Thyroid gland (tissue), 4 donors: ENCODE results near the gene DPP6. TPM values are rescaled to one million over a fixed set of nuclear protein-coding genes. Genes with fewer than 3 reads are reported as not detected.

Experiments used
- DNase-seq, 2 donors: peaks; one replicate each; pipeline ENCODE4 v3.0.0-alpha.2; 2019
- H3K27ac ChIP-seq, 3 donors: fragments of 200-600 bp; sonication (generic); 1 replicate in 2 of 3; 2 replicates in 1 of 3; pipeline ENCODE4 v1.5.1; 2016 to 2019; ENCODE audit warnings: mild to moderate bottlenecking in 1 of 3, moderate library complexity in 1 of 3
- H3K27me3 ChIP-seq: fragments of 200-600 bp; sonication (generic); one replicate; pipeline ENCODE4 v1.5.1; 2019
- H3K36me3 ChIP-seq, 2 donors: fragments of 200-600 bp; sonication (generic); one replicate each; pipeline ENCODE4 v1.5.1; 2016 to 2019
- H3K4me1 ChIP-seq, 2 donors: fragments of 200-600 bp; sonication (generic); one replicate each; pipeline ENCODE4 v1.5.1; 2017 to 2019
- H3K4me3 ChIP-seq, 3 donors: fragments of 200-600 bp; sonication (generic); replicated peaks in 1 of 3; 1 replicate in 2 of 3; 2 replicates in 1 of 3; pipeline ENCODE4 v1.5.1; 2016; ENCODE audit warnings: mild to moderate bottlenecking in 1 of 3
- H3K9me3 ChIP-seq: fragments of 200-600 bp; sonication (generic); one replicate; pipeline ENCODE4 v1.5.1; 2017
- POLR2A ChIP-seq, 2 donors: fragments of 450-650 bp; IDR thresholded peaks; one replicate each; pipeline ENCODE4 v1.6.1; 2017; ENCODE audit warnings: antibody characterized with exemption in 2 of 2, mild to moderate bottlenecking in 2 of 2, moderate library complexity in 1 of 2
- WGBS, 2 donors: methylation state at CpG; one replicate each; pipeline ENCODE4 v1.1.5; 2017; 5-methylcytosine and 5-hydroxymethylcytosine counted together
- intact Hi-C: fragments of 100-400 bp; cut with DNase I; formaldehyde crosslinking; loops from one replicate; pipeline ENCODE4 v1.15.1; 2023
- total RNA-seq, 4 donors: library from RNA; depleted of rRNA; stranded (reverse); fragments of >200 nt; gene quantifications; one replicate each; pipeline ENCODE4 v1.2.3, GENCODE V29; 2016
- TF ChIP-seq, protein P1 (sequence below), 6 experiments: fragments of 200-600 bp in 3 of 6; fragments of 450-650 bp in 3 of 6; sonication (generic) in 3 of 6; IDR thresholded peaks; one replicate each; pipeline ENCODE4 v1.5.1; 2016 to 2019; ENCODE audit warnings: antibody characterized with exemption in 6 of 6, mild to moderate bottlenecking in 2 of 6, inconsistent platforms in 1 of 6, moderate library complexity in 1 of 6

Gene DPP6
- total RNA-seq, 4 donors from 2014 or later = 50.7 to 97.7 (median 68.9) TPM

DNA sequence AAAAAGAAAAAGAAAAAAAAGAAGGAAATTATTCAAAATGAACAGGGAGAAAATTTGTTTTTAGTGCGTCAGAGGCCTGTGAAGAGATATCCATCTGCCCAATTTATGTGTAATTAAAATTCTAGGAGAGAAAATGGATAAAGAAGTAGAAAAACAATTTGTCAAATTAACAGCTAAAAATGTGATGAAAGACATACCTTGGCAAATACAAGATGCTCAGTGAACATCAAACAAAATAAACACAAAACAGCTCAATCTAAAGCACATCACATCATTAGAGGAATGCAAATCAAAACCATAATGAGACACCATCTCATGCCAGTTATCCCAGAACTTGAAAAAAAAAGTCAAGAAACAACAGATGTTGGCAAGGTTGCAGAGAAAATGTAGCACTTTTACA is 477.9 kb downstream of the DPP6 start:
- Histone ChIP-seq H3K27ac (no peak overlapping the region), H3K4me1 (no peaks in the 10 kb centered on the region), H3K36me3 (no peaks in the 10 kb centered on the region), H3K4me3 (no peak overlapping the region), H3K9me3 (no peaks in the 10 kb centered on the region), H3K27me3 (no peaks in the 10 kb centered on the region)
- no peak for DNase-seq
- TF ChIP-seq, protein P1, sequence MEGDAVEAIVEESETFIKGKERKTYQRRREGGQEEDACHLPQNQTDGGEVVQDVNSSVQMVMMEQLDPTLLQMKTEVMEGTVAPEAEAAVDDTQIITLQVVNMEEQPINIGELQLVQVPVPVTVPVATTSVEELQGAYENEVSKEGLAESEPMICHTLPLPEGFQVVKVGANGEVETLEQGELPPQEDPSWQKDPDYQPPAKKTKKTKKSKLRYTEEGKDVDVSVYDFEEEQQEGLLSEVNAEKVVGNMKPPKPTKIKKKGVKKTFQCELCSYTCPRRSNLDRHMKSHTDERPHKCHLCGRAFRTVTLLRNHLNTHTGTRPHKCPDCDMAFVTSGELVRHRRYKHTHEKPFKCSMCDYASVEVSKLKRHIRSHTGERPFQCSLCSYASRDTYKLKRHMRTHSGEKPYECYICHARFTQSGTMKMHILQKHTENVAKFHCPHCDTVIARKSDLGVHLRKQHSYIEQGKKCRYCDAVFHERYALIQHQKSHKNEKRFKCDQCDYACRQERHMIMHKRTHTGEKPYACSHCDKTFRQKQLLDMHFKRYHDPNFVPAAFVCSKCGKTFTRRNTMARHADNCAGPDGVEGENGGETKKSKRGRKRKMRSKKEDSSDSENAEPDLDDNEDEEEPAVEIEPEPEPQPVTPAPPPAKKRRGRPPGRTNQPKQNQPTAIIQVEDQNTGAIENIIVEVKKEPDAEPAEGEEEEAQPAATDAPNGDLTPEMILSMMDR (IDR thresholded peaks at IDR 0.05) = no peak
- no peak for TF ChIP-seq POLR2A (IDR thresholded peaks at IDR 0.05)
- intact Hi-C loops = no loop called here
- 93 to 98% methylated on average over 1 of the region's 1 CpG for WGBS, 2 donors

DNA sequence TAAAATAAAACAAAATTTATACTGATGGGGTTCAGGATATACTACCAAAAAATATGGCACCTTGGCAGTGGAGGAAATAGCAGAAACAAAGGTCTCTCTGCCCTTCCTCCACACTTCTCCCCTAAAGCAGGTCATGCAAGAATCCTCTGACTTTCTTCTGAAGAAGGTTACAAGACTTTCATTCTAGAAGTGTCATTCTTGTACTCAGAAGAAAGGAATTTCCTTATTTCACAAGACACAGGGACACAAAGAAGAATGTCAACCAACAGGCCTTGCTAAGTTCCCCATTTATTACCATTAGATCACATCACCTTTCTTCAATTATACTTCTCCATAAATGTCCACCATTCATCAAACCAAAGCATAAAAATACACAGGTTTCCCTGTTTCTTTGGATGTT is 480.6 kb downstream of the DPP6 start:
- H3K9me3 ChIP-seq = no peaks in the 10 kb centered on the region
- H3K4me3 ChIP-seq = no peak overlapping the region
- TF ChIP-seq, protein P1 (IDR thresholded peaks at IDR 0.05) = no peak
- no peak for TF ChIP-seq POLR2A (IDR thresholded peaks at IDR 0.05)
- no peaks in the 10 kb centered on the region for H3K27me3 ChIP-seq
- intact Hi-C loops = no loop called here
- no peak overlapping the region for H3K27ac ChIP-seq
- no peaks in the 10 kb centered on the region for H3K36me3 ChIP-seq
- DNase-seq = no peak
- H3K4me1 ChIP-seq = no peaks in the 10 kb centered on the region

DNA sequence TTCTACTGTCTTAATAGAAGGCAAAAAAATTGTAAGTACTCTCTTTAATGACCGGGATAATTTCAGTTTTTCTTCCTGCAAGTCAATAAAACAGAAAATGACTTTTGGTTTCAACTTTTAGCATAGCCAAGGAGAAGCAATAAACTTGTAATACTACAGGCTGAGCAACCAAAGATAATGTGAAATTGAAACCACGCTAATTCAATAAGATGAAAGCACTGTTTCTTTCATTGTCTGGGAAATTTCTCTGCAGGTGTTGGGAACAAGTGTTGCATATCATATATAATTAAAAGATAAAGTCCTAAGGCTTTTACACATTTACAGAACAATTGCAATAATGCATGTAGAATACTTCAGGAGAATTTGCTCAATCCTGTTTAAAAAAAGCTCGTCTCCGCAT is 488.4 kb downstream of the DPP6 start:
- intact Hi-C loops = no loop called here

DNA sequence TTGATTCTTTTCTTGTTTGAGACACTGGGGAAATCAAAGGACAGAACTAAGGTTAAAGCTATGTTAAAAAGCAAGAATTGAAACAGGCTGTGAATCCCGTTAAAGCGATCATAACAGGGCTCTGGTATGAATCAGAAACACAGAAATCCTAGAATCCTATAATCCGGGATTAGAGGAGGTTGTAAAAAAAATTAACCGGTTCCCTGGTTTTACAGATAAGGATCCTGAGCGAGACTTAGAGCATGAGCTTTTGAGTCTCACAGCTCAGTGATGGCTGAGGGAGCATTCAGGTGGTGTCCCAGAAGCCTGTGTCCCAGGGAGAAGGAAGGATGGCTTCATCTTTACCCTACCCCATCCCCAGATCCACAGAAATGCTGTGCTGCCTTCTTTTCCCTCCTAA is 489.4 kb downstream of the DPP6 start:
- no peaks in the 10 kb centered on the region for H3K36me3 ChIP-seq
- no peaks in the 10 kb centered on the region for H3K9me3 ChIP-seq
- no peak overlapping the region for H3K27ac ChIP-seq
- 81 to 82% methylated on average over 5 of the region's 5 CpGs for WGBS, 2 donors
- TF ChIP-seq, protein P1 (IDR thresholded peaks at IDR 0.05) = no peak
- no peak for TF ChIP-seq POLR2A (IDR thresholded peaks at IDR 0.05)
- intact Hi-C loops = no loop called here
- no peaks in the 10 kb centered on the region for H3K27me3 ChIP-seq
- peaks cover 0 to 14% of the 10 kb centered on the region in 2 donors for H3K4me1 ChIP-seq
- DNase-seq = no peak
- H3K4me3 ChIP-seq = no peak overlapping the region

More for the DNA sequence above, 488.4 kb downstream of the DPP6 start:
- 91 to 93% methylated on average over 4 of the region's 4 CpGs for WGBS, 2 donors
- Histone ChIP-seq H3K27ac (no peak overlapping the region), H3K36me3 (no peaks in the 10 kb centered on the region), H3K9me3 (no peaks in the 10 kb centered on the region), H3K4me3 (no peak overlapping the region), H3K4me1 (peaks cover 0 to 7% of the 10 kb centered on the region in 2 donors), H3K27me3 (no peaks in the 10 kb centered on the region)
- no peak for DNase-seq
- TF ChIP-seq POLR2A (IDR thresholded peaks at IDR 0.05) = no peak
- TF ChIP-seq, protein P1 (IDR thresholded peaks at IDR 0.05) = no peak

DNA sequence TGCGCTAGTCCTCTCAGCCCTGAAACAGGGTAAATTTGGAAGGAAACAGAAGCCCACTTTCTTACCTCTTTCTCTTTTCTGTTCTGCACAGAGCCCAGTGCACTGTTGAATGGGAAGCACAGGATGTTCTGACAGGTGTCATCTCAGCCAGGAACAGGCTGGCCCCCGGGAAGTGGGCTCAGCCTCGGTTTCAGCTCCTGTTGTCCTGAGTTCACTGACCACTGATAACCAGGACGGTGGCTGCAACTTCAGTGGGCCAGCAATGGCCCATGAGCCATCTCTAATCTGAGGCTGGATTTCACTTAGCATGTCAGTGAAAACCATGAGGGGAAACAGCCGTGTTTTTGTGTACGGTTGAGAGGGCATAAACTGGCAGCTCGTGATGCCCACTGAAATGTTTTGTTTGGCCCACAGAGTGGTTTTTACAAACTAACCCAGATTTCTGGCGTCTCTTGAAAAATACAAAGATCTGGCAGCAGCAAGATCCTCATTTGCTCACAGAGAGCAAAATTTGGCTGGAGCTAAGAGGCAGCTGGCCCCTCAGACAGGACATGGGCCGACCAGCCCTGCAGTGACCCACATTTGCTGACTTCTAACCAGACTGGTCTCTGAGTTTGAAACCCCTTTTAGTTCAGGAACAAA is 494.9 kb downstream of the DPP6 start:
- H3K4me1 ChIP-seq = peaks cover 14 to 32% of the 10 kb centered on the region in 2 donors
- H3K4me3 ChIP-seq = no peak overlapping the region
- no peaks in the 10 kb centered on the region for H3K9me3 ChIP-seq
- DNase-seq = peak; percentile 68 to 71
- H3K27ac ChIP-seq = peak overlapping the region; percentile 48 to 73 (median 69)
- intact Hi-C loops = no loop called here
- no peaks in the 10 kb centered on the region for H3K36me3 ChIP-seq
- 22 to 29% methylated on average over 9 of the region's 9 CpGs for WGBS, 2 donors
- no peaks in the 10 kb centered on the region for H3K27me3 ChIP-seq
- TF ChIP-seq POLR2A (IDR thresholded peaks at IDR 0.05) = no peak
- TF ChIP-seq, protein P1 (IDR thresholded peaks at IDR 0.05) = no peak
